ENCODE results near the gene TMEM53.

The TMEM53 gene

DNA sequence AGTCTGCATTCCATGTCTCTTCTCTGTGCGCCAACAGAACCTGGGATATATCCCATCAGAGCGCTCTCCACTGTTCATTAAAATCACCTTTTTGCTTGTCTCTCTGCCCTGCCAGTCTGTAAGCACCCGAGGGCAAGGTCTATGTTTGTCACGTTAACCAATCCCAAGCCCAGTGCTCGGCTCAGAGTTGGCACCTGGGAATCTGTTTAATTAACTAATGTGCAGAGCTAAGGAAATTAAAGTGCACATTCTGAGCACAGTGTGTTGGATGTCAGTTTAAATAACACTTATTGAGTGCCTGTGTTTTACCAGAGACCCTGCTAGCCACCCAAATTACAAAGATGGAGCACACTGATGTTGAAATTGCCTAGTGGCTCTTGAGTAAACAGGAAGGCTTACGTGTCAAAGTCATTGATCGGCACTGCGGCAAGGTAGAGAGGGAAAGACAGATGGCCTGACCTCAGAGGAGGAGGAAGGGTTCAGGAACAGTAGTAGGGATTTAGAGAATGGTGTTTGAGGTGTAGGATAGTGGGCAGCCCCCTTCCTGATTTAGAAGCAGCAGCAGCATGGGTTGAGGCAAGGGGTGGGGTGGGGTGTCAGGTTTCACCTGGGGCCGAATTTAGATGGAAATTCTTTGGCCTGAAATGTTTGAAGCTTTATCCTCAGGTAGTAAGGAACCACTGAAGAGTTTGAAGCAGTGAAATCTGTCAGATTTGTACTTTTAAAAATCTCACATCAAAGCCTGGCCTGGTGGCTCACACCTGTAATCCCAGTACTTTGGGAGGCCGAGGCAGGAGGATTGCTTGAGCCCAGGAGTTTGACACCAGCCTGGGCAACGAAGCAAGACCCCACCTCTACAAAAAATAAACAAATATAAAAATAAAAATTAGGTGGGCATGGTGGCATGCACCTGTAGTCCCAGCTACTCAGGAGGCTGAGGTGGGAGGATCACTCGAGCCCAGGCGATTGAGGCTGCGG, 7.9 kb upstream of the TMEM53 start:
- Histone ChIP-seq H3K9me3 (ENCODE audit: low read depth, low read length) (no peaks in the 10 kb centered on the region), H3K36me3 (ENCODE audit: insufficient read depth, low read length) (no peaks in the 10 kb centered on the region), H3K4me3 (no peak overlapping the region), H3K9ac (ENCODE audit: insufficient read length) (no peak overlapping the region), H3K27ac (no peak overlapping the region)
- DNase-seq (ENCODE audit: low read depth, low spot score), result no peak
- TF ChIP-seq POLR2AphosphoS5 (IDR thresholded peaks at IDR 0.05; ENCODE audit: borderline replicate concordance, low read depth, low read length) (no peak), FOXP2 (optimal IDR thresholded peaks at IDR 0.05; ENCODE audit: control extremely low read depth, extremely low read length, insufficient read depth) (no peak), EZH2 (IDR thresholded peaks at IDR 0.05) (no peak)

DNA sequence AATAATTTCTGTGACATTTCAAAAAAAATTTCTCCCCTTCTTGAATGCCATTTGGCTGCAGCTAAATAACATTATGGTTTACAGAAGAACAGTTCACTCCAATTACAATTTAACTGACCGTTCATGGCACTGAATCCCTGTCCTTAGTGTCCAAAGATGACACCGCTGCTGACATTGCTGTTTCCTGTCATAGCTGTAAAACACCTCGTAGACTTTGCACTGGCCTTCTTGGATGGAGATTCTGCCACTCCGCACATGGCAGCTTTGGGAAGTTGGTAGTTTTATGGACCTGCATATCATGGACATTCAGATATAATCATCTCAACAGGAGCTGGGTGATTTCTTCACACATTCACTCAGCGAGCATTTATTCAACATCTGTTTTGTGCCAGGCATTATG, 5.2 kb upstream of the TMEM53 start:
- no peak for DNase-seq (ENCODE audit: low read depth, low spot score)
- TF ChIP-seq POLR2AphosphoS5 (IDR thresholded peaks at IDR 0.05; ENCODE audit: borderline replicate concordance, low read depth, low read length) (no peak), FOXP2 (optimal IDR thresholded peaks at IDR 0.05; ENCODE audit: control extremely low read depth, extremely low read length, insufficient read depth) (no peak)
- Histone ChIP-seq H3K9ac (ENCODE audit: insufficient read length) (no peak overlapping the region), H3K4me3 (no peak overlapping the region), H3K27ac (no peak overlapping the region), H3K36me3 (ENCODE audit: insufficient read depth, low read length) (no peaks in the 10 kb centered on the region), H3K9me3 (ENCODE audit: low read depth, low read length) (no peaks in the 10 kb centered on the region)

DNA sequence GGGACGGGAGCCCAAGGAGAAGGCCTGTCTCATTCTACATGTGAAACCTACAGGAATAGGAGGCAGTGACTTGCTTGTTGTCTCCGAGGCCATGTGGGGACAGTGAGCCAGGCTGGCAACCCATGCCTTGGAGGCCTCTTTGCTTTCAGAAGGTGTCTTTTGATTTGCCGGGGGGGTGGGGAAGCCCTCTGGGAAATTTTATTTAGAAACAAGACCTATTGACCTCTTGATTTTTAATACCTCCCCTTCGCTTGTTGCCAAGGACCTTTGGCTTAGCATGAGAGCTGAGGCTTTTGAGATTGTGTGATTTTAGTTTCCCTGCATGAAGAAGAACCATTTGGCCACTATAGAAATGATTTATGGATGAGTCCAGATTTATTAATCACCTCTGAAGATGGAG, 4.3 kb upstream of the TMEM53 start:
- TF ChIP-seq FOXP2 (optimal IDR thresholded peaks at IDR 0.05; ENCODE audit: control extremely low read depth, extremely low read length, insufficient read depth) (no peak), EZH2 (IDR thresholded peaks at IDR 0.05) (no peak), POLR2AphosphoS5 (IDR thresholded peaks at IDR 0.05; ENCODE audit: borderline replicate concordance, low read depth, low read length) (no peak)
- Histone ChIP-seq H3K9me3 (ENCODE audit: low read depth, low read length) (no peaks in the 10 kb centered on the region), H3K36me3 (ENCODE audit: insufficient read depth, low read length) (no peaks in the 10 kb centered on the region), H3K27ac (no peak overlapping the region), H3K9ac (ENCODE audit: insufficient read length) (no peak overlapping the region), H3K4me3 (no peak overlapping the region)
- no peak for DNase-seq (ENCODE audit: low read depth, low spot score)

DNA sequence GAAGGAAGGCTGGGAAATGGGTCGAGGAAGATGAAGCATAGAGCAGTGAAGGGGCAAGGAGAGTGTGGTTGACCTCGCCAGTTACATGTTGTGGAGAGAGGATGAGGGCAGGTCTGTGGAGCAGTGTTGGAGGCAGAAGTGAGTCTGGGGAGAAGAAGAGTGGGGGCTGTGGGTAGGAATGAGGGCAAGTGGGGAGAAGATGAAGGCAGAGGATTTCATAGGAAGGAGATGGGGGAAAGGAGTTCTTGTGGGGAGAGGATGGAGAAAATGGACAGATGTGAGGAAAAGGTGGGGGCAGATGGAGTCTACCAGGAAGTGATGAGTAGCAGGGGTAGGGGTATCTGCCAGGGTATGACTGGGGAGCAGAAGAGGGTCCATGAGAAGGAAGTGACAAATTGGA, 3.8 kb upstream of the TMEM53 start:
- Histone ChIP-seq H3K36me3 (ENCODE audit: insufficient read depth, low read length) (no peaks in the 10 kb centered on the region), H3K4me3 (no peak overlapping the region), H3K9me3 (ENCODE audit: low read depth, low read length) (no peaks in the 10 kb centered on the region), H3K9ac (ENCODE audit: insufficient read length) (no peak overlapping the region), H3K27ac (no peak overlapping the region)
- TF ChIP-seq EZH2 (IDR thresholded peaks at IDR 0.05) (no peak), POLR2AphosphoS5 (IDR thresholded peaks at IDR 0.05; ENCODE audit: borderline replicate concordance, low read depth, low read length) (no peak), FOXP2 (optimal IDR thresholded peaks at IDR 0.05; ENCODE audit: control extremely low read depth, extremely low read length, insufficient read depth) (no peak)
- no peak for DNase-seq (ENCODE audit: low read depth, low spot score)

DNA sequence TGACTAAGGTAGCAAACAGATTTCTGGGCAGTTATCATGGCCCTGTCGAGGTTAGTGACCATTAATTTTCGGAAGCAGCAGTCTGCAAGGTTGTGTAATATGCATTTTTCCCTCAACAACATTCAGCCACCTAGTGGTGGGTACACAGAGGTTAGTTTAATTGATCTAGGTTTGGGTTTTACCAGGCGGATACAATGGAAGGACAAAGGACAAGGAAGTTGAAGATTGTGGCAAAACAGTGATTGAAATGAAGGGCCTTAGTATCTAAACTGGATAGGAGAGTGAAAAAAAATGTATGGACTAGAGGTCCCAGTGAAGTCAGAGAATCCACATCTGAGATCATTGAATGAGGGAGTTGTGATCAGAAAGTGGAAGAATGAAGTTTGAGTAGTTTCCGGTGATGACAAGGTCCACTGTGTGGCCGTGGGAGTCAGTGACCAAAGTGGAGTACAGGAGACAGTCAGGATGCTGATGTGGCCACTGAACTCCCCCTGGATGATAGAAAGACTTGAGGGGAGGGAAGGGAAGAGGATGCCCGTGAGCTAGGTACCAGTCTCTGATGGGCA, 3.0 kb upstream of the TMEM53 start:
- no peaks in the 10 kb centered on the region for H3K9me3 ChIP-seq (ENCODE audit: low read depth, low read length)
- H3K36me3 ChIP-seq (ENCODE audit: insufficient read depth, low read length), result no peaks in the 10 kb centered on the region
- H3K27ac ChIP-seq, result no peak overlapping the region
- no peak overlapping the region for H3K9ac ChIP-seq (ENCODE audit: insufficient read length)
- no peak overlapping the region for H3K4me3 ChIP-seq
- TF ChIP-seq FOXP2 (optimal IDR thresholded peaks at IDR 0.05; ENCODE audit: control extremely low read depth, extremely low read length, insufficient read depth), result no peak
- no peak for TF ChIP-seq POLR2AphosphoS5 (IDR thresholded peaks at IDR 0.05; ENCODE audit: borderline replicate concordance, low read depth, low read length)
- TF ChIP-seq EZH2 (IDR thresholded peaks at IDR 0.05), result no peak
- no peak for DNase-seq (ENCODE audit: low read depth, low spot score)

GRCh38 chr1:44676484-44677200, 2.4 kb upstream of the TMEM53 start:
- no peak for TF ChIP-seq EZH2 (IDR thresholded peaks at IDR 0.05)
- no peak for TF ChIP-seq FOXP2 (optimal IDR thresholded peaks at IDR 0.05; ENCODE audit: control extremely low read depth, extremely low read length, insufficient read depth)
- no peak for TF ChIP-seq POLR2AphosphoS5 (IDR thresholded peaks at IDR 0.05; ENCODE audit: borderline replicate concordance, low read depth, low read length)
- Histone ChIP-seq H3K36me3 (ENCODE audit: insufficient read depth, low read length) (no peaks in the 10 kb centered on the region), H3K9ac (ENCODE audit: insufficient read length) (no peak overlapping the region), H3K9me3 (ENCODE audit: low read depth, low read length) (no peaks in the 10 kb centered on the region), H3K27ac (no peak overlapping the region), H3K4me3 (no peak overlapping the region)
- no peak for DNase-seq (ENCODE audit: low read depth, low spot score)

DNA sequence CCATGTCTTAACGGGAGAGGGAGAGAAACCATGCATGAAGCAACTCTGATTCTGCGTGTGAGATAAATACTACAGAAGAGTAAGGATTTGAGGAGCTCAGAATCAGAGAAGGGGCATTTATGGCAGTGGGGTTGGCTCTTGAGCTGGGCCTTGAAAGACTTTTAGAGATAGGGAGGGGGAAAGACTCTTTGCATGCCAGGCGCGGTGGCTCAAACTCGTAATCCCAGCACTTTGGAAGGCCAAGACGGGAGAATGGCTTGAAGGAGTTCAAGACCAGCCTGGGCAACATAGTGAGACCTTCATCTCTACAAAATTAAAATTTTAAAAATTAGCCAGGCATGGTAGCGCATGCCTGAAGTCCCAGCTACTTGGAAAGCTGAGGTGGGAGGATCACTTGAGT, 905 bp upstream of the TMEM53 start:
- Histone ChIP-seq H3K9me3 (ENCODE audit: low read depth, low read length) (no peaks in the 10 kb centered on the region), H3K36me3 (ENCODE audit: insufficient read depth, low read length) (no peaks in the 10 kb centered on the region), H3K9ac (ENCODE audit: insufficient read length) (no peak overlapping the region), H3K27ac (no peak overlapping the region), H3K4me3 (no peak overlapping the region)
- no peak for DNase-seq (ENCODE audit: low read depth, low spot score)
- TF ChIP-seq EZH2 (IDR thresholded peaks at IDR 0.05) (no peak), FOXP2 (optimal IDR thresholded peaks at IDR 0.05; ENCODE audit: control extremely low read depth, extremely low read length, insufficient read depth) (no peak)

GRCh38 chr1:44673675-44674112, 587 bp downstream of the TMEM53 start:
- Histone ChIP-seq H3K9ac (ENCODE audit: insufficient read length) (peak overlapping the region; percentile 75), H3K4me3 (peak overlapping the region; percentile 98), H3K27ac (no peak overlapping the region), H3K36me3 (ENCODE audit: insufficient read depth, low read length) (no peaks in the 10 kb centered on the region), H3K9me3 (ENCODE audit: low read depth, low read length) (no peaks in the 10 kb centered on the region)
- no peak for DNase-seq (ENCODE audit: low read depth, low spot score)
- no peak for TF ChIP-seq EZH2 (IDR thresholded peaks at IDR 0.05)
- TF ChIP-seq POLR2AphosphoS5 (IDR thresholded peaks at IDR 0.05; ENCODE audit: borderline replicate concordance, low read depth, low read length), result no peak
- no peak for TF ChIP-seq FOXP2 (optimal IDR thresholded peaks at IDR 0.05; ENCODE audit: control extremely low read depth, extremely low read length, insufficient read depth)
